CD4-positive, alpha-beta T cell treated with Interleukin-15 for 4 hours (primary cell): ENCODE results near the gene MAD1L1.
"Not testable (repeated sequence)": the region's sequence is repeated elsewhere in the genome, so short reads cannot be mapped to it uniquely, and the experiment has no call there.

Experiments used
- DNase-seq: peaks from one replicate; pipeline ENCODE4 v3.0.0-alpha.2; 2020; ENCODE audit warnings: low spot score

Gene MAD1L1

DNA sequence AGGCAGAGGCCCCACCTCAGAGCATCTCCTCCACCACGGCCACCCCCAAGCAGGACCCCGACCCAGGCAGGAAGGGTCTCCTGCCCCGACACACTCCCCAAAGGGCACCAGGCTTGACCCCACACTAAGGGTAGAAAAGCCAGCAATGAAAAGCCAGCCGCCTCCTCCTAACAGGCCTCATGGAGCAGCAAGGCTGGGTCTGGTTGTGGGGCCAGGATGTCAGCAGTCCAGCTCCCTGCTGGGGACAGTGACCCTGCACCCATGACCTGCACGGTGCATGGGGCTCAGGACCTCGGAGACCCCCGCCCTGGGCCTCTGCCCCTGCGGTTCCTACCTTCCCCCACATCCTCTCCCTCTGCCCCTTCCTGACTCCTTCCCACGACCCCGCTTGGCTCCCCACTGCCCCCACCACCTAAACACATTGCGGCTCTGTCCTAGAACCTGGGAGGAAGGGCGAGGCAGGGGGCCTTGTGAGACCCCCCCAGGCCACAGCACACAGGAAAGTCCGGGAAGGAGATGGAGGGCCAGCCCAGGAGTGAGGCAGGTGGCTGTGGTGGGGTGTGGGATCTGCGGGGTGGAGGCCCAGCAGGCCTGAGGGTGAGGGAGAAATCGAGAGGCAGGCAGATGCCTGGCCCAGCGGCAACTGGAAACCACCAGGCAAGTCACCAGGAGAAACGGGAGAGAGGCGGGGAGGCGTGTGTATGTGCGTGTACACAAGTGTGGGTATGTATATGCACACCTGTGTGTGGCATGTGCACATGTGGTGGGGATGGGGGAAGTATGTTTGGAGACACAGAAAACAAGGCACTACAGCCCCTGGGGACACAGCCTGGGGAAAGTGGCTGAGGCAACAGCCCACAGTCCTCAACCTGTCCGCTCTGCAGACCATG, 229.9 kb downstream of the MAD1L1 start:
- no peak for DNase-seq

DNA sequence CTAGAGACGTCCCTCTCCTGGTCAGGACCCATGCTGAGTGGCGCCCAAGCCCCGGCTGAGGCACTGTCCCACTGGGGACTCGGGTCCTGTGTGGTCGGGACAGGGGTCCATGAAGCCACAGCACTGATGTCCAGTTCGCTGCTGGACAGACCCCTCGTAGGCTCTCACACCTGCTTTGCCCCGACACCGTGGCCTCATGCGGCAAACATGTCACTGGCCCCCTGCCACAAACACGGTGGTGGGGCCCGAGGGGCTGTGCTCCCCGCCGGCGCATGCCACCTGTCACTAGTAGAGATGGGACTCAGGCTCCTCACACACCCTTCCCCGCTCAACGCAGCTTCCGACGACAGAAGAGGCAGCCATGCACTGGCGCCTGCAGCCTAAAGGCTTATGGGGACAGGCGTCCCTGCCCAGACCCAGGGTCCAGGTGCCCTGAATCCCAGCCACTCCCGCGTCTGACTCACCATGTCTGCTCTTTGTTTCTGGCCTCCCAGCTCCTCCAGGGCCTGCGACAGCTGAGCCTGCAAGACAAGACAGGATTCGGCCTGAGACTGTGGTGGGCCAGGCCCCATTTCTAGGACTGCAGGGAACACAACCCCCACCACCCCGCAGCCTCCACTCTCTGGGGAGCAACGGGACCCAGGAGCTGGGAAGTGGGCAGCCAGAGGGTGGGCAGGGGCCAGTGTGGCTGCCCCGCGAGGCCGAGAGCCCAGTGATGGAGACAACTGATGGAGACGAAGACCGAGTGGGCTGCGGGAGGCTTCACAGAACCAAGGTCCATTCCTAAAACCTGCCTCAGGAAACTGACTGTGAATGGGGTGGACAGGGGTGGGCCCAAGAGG, 230.9 kb downstream of the MAD1L1 start:
- no peak for DNase-seq

DNA sequence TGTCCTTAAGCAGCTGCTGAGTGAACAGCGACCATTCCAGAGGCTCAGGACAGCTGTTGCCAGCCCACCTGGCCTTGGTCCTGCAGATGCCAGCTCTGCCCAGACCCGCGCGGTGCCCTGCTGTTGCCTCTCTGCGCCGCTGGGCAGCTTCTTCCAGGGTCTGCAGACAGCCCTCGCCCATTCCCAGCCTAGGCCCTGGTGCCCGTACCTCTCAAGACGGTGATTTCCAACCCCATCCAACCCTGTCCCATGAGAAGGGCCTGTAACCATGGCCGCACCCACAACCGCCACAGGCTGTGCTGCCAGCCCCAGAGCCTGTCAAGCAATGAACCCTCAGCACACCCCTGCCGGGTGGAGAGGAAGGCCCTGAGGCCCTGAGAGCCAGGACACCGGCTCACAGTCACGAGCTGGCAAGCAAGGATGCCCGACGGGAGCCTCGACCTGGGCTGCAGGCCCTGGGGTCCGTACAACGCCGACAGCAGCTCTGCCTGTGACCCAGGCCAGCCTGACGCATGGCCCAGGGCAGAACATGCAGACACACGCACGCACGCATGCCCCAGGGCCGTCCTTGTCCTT, 231.9 kb downstream of the MAD1L1 start:
- DNase-seq, result no peak

DNA sequence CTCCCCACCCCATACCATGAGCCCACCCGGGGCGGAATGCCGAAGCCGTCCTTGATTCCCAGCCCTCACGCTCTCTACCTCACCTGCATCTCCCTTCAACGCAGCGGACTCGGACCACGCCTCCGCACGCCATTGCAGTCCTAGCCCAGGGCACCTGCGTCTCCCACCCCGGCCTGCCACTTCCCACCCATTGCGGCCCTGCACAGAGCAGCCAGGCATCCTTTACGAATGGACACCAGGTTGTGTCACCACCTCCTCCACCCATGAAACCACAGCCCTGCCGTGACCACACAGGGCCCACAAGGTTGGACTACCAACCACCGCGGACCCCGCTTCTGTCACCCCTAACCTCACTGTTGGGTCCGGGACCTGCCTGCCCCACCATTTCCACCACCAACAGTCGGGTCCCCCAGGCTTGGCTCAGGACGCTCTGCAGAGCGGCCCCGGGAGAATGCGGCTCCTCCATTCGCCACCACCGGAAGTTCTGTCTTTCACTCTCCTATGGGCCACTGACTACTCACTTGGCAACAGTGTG, 232.5 kb downstream of the MAD1L1 start:
- no peak for DNase-seq

DNA sequence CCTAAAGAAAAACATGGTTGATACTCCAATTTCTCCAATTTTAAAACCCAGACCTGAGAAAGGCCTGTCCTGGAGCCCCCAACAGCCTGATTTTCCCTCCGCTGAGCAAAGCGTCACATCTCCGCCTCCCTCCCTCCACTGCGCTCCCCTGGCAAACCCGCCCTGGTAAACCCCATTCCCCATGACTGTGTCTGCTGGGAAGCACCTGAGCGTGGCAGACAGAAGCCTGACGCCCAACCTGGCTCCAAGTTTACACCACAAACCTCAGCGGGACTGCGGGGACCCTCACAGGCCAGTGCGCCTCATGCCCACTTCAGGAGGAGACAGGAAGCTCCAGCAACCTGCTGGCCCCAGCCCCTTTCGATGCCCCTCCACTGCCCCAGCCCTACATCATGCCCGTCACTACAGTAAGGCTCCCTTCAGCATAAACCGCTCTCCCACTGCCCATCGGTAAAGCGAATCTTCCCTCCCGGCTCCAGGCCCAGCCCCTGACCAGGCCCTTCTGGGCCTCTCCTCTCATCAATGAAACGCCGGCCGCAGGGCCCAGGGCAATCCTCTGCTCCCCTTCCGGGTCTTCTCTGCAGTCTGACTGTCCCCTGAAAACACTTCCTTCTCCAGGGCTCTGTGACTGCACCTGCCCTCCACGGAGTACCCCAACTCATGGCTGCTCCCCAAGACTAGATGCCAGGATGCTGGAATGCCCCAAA, 233.3 kb downstream of the MAD1L1 start:
- no peak for DNase-seq

DNA sequence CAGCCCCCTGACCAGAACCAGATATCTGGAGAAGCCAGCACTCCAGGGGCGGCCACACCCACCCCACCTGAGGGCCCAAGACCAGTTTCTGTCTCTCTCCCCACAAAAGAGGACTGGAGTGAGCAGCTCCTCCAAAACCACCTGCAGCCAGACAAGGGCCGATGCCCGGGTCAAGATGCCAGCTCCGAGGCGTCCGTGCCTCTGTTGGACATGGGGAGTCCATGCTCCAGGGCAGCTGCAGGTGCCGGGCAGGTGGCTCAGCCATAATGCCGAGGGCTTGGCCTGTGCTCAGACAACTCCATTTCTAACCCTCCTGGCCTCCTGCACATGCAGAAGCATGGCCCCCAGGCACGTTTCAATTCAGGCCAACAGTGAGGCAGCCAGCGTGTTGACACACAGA, 234.6 kb downstream of the MAD1L1 start:
- DNase-seq, result no peak

DNA sequence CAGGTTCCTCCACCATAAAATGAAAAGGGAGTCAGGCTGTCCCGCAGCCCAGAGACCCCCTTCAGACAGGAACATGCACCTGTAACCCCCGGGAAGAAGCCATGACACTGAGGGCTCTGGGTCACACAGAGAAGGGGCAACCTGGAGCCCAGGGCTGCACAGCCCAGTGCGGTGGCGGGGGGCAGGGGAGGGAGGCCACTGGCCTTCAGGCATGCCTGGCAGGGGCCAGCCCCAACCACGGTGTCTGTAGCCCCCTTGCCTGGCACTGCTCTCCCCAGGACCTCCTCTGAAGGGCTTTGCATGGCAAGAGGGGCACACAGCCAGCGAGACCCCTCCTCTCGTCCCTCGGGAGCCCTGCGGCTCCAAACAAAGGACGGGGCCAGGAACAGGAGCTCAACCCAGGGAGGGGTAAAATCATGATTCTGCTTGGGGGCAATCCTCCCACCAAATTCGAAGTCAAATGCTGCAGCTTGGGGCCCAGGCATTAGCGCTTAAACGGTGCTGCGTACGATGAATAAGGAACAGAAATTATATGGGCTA, 235.1 kb downstream of the MAD1L1 start:
- DNase-seq, result no peak

DNA sequence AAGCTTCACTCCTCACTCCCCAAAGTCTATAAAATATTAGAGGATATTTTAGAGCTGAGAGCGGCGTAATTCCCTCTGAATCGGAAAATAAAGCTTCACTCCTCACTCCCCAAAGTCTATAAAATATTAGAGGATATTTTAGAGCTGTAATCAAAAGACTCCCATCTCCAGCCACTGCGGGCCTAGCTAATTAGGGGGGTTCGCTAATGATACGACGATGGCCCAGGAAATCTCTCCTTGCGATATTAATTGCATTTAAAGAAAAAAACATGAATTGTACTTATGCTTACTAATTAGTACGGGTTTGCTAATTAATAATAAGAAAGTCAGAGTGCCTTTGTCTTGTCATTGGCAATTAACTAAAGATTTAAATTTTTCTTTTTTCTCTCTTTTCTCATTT, 235.9 kb downstream of the MAD1L1 start:
- DNase-seq, result no peak

DNA sequence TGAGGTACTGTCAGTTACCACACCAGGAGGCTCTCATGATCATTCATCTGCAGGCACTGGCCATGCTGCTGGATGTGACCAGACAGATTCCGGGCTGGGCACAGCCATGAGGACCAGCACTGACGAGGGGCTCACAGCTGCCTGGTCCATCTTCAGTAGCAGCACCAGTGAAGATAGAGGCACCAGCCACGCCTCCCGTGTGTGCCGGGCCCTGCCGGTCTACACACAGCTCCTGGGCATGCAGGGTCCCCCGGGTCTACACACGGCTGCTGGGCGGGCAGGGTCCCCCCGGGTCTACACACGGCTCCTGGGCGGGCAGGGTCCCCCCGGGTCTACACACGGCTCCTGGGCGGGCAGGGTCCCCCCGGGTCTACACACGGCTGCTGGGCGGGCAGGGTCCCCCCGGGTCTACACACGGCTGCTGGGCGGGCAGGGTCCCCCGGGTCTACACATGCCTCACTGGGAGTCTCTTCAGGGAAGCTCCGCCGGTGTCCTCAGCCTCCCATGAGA, 236.8 kb downstream of the MAD1L1 start:
- not testable (repeated sequence) for DNase-seq

DNA sequence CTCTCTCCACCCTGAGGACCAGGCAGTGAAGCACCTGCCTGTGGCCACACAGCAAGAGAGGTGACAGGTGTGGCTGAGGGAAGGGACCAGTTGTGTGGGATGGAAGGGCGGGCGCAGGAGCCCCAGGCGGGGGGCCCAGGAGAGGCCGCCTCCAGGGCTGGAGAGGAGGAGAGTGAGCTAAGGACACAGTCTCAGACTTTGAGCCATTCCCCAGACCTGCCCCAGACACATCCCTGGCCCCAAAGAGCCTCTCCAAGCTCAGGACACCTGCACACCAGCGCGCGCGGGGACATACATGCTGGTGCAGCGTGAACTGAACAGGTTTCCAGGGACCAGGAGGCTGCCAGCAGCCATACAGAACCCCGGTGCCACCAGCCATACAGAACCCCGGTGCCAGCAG, 237.3 kb downstream of the MAD1L1 start:
- no peak for DNase-seq

DNA sequence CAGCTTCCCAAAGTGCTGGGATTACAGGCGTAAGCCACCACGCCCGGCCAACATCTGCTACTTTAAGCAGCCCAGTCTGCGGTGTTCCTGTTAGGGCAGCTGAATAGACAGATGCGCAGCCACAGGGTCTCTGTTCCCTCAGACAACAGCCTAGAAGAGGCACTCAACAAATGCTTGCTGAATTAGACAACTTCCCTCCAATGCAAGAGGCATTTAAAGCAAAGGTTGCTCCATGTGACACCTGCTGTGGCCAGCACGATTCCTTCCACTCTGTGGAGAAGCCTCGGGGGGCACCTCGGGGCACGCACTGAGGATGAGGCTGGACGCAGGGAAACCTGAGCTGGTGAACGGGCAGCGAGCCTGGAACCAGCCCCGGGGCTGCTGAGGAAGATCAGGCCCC, 237.8 kb downstream of the MAD1L1 start:
- DNase-seq, result no peak

DNA sequence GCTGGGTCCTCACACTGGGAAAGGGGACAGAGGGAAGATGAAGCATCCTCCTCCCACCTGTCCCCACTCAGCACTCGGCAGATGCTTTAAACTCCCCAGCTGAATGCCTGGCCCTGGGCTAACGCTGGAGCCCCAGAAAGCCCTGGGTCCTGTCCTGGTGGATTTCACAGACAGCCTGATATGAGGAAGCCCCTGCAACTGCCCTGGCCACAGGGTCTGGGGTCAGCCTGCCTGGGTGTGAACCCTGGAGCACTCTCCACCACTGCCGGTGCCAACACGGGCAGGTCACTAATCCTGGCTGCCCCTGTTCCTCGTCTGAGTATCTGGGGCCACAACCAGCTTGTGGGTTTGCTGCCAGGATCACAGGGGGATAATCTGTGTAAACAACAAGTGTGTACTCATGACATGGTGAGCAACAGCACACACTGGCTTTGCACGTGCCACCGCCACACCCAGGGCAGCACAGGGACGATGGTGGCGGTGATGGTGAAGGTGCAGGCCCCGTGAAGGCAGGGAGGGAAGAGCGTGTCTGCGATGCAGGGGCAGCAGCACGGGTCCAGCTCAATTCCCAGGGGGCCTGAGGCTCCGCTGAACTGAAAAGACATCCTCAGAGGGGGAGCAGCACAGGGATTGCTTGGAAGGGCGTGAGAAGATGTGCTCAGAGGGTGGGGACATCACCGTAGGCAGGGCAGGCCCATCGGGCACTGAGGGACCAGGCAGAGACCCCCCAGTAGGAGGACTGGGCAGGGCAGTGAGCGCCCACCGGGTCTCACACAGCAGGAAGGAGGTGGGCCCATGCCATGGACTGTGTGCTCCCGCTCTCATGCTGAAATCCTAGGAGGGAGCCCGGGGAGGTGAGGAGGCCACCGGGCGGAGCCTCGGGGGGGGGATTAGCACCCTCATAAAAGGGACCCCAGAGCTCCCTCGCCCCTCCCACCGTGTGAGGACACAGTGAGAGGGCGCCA, 238.7 kb downstream of the MAD1L1 start:
- DNase-seq, result no peak

DNA sequence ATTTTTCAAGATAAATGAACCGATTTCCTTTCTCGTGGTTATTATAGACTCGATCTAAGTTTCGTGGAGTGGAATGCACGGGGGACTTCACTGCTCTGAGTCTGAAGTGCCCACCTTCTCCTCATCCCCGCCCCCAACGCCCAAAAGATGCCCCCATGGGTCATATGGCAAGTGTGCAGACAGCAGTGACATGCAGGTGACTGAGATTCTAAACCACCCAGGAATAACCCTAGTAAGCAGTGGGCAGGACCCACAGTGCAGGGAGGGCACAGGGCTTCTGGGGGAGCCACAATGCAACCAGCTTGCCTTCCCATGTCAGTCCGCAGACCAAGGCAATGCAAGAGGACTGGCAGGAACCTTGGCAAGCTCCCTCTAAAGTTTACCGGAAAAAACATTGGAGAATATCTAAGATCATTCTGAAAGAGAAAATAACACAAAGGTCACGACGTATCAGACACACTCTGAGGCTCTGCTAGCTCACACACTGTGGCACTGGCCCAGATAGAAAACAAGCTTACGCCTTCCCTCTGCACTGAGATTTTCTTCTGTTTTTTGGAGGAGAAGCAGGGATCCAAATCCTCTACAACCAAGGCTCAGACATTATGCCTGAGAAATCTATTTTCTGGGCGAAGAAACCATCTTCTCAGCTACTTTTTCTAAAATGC, 239.6 kb downstream of the MAD1L1 start:
- DNase-seq, result no peak

DNA sequence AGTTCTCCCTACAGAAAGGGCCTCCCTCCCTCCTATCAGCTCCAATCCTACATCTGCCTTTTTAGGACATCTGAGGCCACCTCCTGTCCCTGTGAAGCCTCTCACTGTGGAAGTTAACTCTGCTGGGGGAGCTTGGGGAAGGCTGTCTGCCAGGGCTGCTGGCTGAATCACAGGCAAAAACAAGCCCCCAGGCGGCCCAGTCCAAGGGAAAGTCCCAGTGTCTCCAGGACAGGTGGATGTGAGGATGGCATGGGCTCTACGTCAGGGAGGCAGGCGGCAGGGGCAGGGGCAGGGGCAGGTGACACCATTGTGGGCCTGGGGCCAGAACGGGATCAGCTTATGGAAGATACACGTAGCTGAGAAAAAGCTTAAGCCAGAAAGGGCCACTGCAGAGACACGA, 240.2 kb downstream of the MAD1L1 start:
- no peak for DNase-seq

DNA sequence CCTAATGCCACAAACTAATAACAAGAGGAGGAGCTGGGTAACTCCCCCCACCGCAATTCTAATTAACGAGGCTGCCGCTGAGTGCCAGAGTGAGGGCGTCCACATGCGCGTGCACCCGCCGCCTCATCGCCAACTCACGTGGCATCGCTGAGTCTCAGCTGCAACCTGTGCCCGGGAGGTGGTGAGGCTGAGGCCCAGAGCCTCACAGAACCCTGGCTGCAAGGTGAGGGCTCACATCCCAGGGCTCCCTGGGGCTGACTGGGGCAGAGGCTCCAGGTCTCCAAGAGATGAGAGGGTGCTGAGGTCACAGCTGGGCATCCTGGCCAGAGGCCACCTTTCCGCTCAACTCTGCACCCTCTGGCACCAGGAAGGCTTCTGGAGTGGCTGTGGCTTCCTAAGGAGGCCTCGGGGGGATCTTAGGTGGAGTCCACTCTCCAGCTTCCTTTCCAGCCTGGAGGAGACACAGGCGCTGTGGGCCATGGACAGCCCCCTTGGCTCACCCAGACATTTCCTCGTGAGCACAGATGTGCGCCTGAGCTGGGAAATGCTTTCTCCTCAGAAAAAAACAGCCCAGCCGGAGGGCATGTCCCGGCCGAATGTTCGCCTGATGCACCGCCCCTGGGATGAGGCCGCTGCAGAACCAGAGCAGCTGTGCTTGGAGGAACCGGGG, 242.6 kb downstream of the MAD1L1 start:
- no peak for DNase-seq

DNA sequence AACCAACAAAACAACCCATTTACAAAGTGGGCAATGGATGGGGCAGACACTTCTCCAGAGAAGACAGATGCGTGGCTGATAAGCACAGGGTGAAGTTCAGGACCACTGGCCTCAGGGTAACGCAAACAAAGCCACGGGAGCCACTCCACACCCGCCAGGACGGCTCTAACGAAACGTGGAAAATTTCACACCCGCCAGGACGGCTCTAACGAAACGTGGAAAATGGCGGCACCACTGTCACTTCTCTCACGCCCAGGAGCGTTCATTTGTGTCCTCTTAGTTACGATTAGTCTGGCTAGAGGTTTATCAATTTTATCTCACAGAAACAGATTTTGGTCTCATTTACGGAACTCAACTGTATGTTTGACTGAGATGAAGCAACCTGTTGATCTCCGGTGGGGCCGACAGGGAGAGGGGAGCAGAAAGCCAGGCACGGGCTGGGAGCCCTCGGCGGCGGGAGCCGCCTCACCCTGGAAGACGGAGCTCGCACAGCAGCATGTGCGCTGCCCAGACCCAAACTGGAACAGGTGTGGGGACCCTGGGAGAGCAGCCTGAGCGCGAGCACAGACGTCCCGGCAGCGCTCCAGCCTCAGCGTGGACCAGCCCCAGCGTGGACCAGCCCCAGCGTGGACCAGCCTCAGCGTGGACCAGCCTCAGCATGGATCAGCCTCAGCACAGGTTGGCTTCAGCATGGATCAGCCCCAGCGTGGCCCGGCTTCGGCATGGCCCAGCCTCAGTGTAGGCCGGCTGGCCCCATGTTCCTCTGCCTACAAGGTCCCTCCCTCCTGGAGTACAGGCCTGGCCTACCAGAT, 243.5 kb downstream of the MAD1L1 start:
- no peak for DNase-seq

DNA sequence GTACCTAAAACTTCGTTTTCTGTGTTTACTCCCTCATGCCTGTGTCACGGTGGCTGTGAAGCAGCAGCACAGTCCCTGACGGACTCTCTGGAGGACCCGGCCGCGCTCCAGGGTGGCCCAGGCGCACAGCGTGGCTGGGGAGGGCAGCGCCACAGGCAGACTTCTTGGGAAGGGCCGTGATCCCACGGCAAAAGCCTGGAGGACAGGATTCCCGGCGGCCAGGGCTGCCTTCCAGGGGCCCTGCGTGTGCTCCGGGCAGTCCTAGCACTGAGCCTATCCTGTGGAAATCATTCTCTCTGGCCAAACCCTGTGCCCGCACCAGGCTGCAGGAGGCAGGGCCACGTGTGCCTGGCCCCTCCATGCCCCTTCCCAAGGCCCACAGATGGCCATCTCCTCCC, 244.2 kb downstream of the MAD1L1 start:
- DNase-seq, result no peak
